Heart left ventricle (tissue), 16 donors: Measurements from ENCODE around the gene PLXNA1. TPM values are rescaled to one million over a fixed set of nuclear protein-coding genes. Genes with fewer than 3 reads are reported as not detected.

Experiments used
- ATAC-seq, 4 donors: fragments of 200-7000 bp; cut with Tn5 transposase; one replicate each; pipeline ENCODE4 v1.9.1; 2020 to 2022; ENCODE audit warnings: moderate library complexity in 4 of 4, mild to moderate bottlenecking in 3 of 4, moderate number of reproducible peaks in 1 of 4
- DNase-seq, 5 donors: peaks; one replicate each; pipeline ENCODE4 v3.0.0-alpha.2; 2020
- H3K27ac ChIP-seq, 12 donors: fragments of 200-600 bp; sonication (generic) in 4 of 12; one replicate each; pipeline versions ENCODE4 v1.5.0 to v1.8.0; 2016 to 2022; ENCODE audit warnings: mild to moderate bottlenecking in 2 of 12
- H3K27me3 ChIP-seq, 9 donors: fragments of 200-600 bp; sonication (generic) in 2 of 9; one replicate each; pipeline versions ENCODE4 v1.5.1 to v1.8.0; 2016 to 2022; ENCODE audit warnings: mild to moderate bottlenecking in 3 of 9
- H3K36me3 ChIP-seq, 9 donors: fragments of 200-600 bp; sonication (generic) in 2 of 9; one replicate each; pipeline versions ENCODE4 v1.5.0 to v1.8.0; 2018 to 2022; ENCODE audit warnings: mild to moderate bottlenecking in 2 of 9
- H3K4me1 ChIP-seq, 12 donors: fragments of 200-600 bp; sonication (generic) in 4 of 12; one replicate each; pipeline versions ENCODE4 v1.5.0 to v1.8.0; 2016 to 2022; ENCODE audit warnings: mild to moderate bottlenecking in 3 of 12
- H3K4me3 ChIP-seq, 12 donors: fragments of 200-600 bp; sonication (generic) in 4 of 12; one replicate each; pipeline versions ENCODE4 v1.5.0 to v1.8.0; 2017 to 2022; ENCODE audit warnings: mild to moderate bottlenecking in 9 of 12, moderate library complexity in 4 of 12
- H3K9me3 ChIP-seq, 12 donors: fragments of 200-600 bp; sonication (generic) in 4 of 12; one replicate each; pipeline versions ENCODE4 v1.5.0 to v1.8.0; 2016 to 2022; ENCODE audit warnings: mild to moderate bottlenecking in 1 of 12
- CTCF ChIP-seq, 12 donors: fragments of 200-600 bp; sonication (generic) in 4 of 12; IDR thresholded peaks; one replicate each; pipeline versions ENCODE4 v1.5.0 to v1.8.0; 2018 to 2022; ENCODE audit warnings: antibody characterized with exemption in 12 of 12, mild to moderate bottlenecking in 5 of 12
- POLR2A ChIP-seq, 2 donors: fragments of 450-650 bp; IDR thresholded peaks; one replicate each; pipeline ENCODE4 v1.6.1; 2017; ENCODE audit warnings: antibody characterized with exemption in 2 of 2, mild to moderate bottlenecking in 2 of 2, moderate library complexity in 2 of 2
- WGBS, 4 donors: extraction: QIAGEN DNeasy Blood & Tissue Kit in 2 of 4; methylation state at CpG; one replicate each; pipeline versions ENCODE4 v1.1.5 to v1.1.7; 2013 to 2018; 5-methylcytosine and 5-hydroxymethylcytosine counted together
- intact Hi-C, 10 donors: fragments of 100-400 bp; cut with DNase I; formaldehyde crosslinking; loops; one replicate each; pipeline versions ENCODE4 v1.11.1 to v1.14.2; 2022
- polyA plus RNA-seq, 2 donors: library from polyadenylated mRNA; stranded (reverse); fragments of 200-250 nt; gene quantifications; one replicate each; pipeline ENCODE4 v1.2.3, GENCODE V29; 2013
- total RNA-seq, 9 donors: library from RNA; depleted of rRNA in 2 of 9; stranded (reverse); fragments of >200 nt in 2 of 9; fragmentation: NEBNext Ultra II Directional in 3 of 9; extraction: Animal tissue kit (Norgen Biotek cat#: 25700) in 3 of 9; gene quantifications; one replicate each; pipeline versions ENCODE4 v1.1.0 to v1.2.4, GENCODE V29; 2016 to 2023
- donor health status: ischemic (EF 13 %, LVEDD 7.1; RV severe dilation, severe dysfunction).
- donor health status: healthy with polysubstance abuse.
- donor health status: DM: no; HTN: yes; CAD: no.
- donor health status: DM: no; HTN: no; CAD: no.
- donor health status: ischemic (EF 25% LVEDD 6.9; RV normal size, moderate dysfunction).
- donor health status: ischemic (EF 25% LVEDD 5.7; RV mildly dilated, moderate dysfunction).
- donor health status: healthy.
- donor health status: DM: yes; HTN: yes; CAD: no.
- donor health status: ischemic (EF 35%, LVEDD 5.7; RV mildly dilated, moderate dysfunction).
- donor health status: nonischemic (EF 11% LVEDD 7.7; RV severe dilation, severe dysfunction).
- donor health status: DM: yes; HTN: yes; CAD: no.
- donor health status: PGD.
- donor health status: ischemic (EF 29% LVEDD 5.4; RV normal size, mild dysfunction).
- donor health status: nonischemic (EF 23%, LVEDD 6.1; RV moderate dilation, normal function).

The PLXNA1 gene
- total and polyA plus RNA-seq, 11 donors: 14.6 to 38.8 (median 29.6) TPM

DNA sequence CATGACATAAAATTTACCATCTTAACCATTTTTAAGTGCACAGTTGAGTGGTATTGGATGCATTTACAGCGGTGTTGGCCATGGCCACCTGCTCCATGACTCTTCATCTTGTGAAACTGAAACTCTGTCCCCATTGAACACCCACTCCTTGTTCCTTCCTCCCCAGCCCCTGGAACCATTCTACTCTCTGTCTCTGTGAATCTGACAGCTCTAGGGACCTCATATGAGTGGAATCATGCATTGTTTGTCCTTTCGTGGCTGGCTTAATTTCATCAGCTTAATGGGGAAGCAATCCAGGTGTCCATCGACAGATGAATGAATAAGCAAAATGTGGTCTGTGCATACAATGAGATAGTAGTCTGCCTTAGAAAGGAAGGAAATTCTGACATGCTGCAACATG, 42.5 kb downstream of the PLXNA1 start:
- peaks cover 0 to 3% (median 0%) of the 10 kb centered on the region in 12 donors for H3K4me1 ChIP-seq
- H3K27me3 ChIP-seq: no peaks in the 10 kb centered on the region
- TF ChIP-seq POLR2A (IDR thresholded peaks at IDR 0.05): no peak
- TF ChIP-seq CTCF (IDR thresholded peaks at IDR 0.05): no peak
- no peak for ATAC-seq
- intact Hi-C loops: no loop called here
- no peaks in the 10 kb centered on the region for H3K9me3 ChIP-seq
- DNase-seq: no peak
- WGBS, 4 donors: 49 to 70% (median 57%) methylated on average over 3 of the region's 3 CpGs
- H3K27ac ChIP-seq: no peak overlapping the region
- H3K36me3 ChIP-seq: peaks cover 0 to 77% (median 55%) of the 10 kb centered on the region in 9 donors
- H3K4me3 ChIP-seq: no peak overlapping the region

- TF ChIP-seq POLR2A (IDR thresholded peaks at IDR 0.05): no peak
- no peak for TF ChIP-seq CTCF (IDR thresholded peaks at IDR 0.05)
Observed at GRCh38 chr3:127026036-127026435, 43.1 kb downstream of the PLXNA1 start.

GRCh38 chr3:127026661-127027060, 43.7 kb downstream of the PLXNA1 start:
- 77 to 85% (median 80%) methylated on average over 5 to 7 of the region's 7 CpGs for WGBS, 4 donors
- Histone ChIP-seq H3K27me3 (no peaks in the 10 kb centered on the region), H3K4me1 (peaks cover 0 to 3% (median 0%) of the 10 kb centered on the region in 12 donors), H3K27ac (no peak overlapping the region), H3K4me3 (no peak overlapping the region), H3K36me3 (peaks cover 0 to 78% (median 47%) of the 10 kb centered on the region in 9 donors), H3K9me3 (no peaks in the 10 kb centered on the region)
- DNase-seq (no peak), ATAC-seq (no peak)
- TF ChIP-seq POLR2A (IDR thresholded peaks at IDR 0.05): no peak
- no peak for TF ChIP-seq CTCF (IDR thresholded peaks at IDR 0.05)
- intact Hi-C loops: no loop called here

More at GRCh38 chr3:127026036-127026435, 43.1 kb downstream of the PLXNA1 start:
- H3K4me1 ChIP-seq: peaks cover 0 to 3% (median 0%) of the 10 kb centered on the region in 12 donors
- peaks cover 0 to 78% (median 53%) of the 10 kb centered on the region in 9 donors for H3K36me3 ChIP-seq
- H3K27ac ChIP-seq: no peak overlapping the region
- WGBS, 4 donors: 69 to 78% (median 77%) methylated on average over 5 of the region's 5 CpGs
- no peak overlapping the region for H3K4me3 ChIP-seq
- DNase-seq: no peak
- no peak for ATAC-seq
- no peaks in the 10 kb centered on the region for H3K27me3 ChIP-seq
- intact Hi-C loops: no loop called here
- no peaks in the 10 kb centered on the region for H3K9me3 ChIP-seq

- Histone ChIP-seq H3K27ac (no peak overlapping the region), H3K36me3 (peaks cover 0 to 76% (median 45%) of the 10 kb centered on the region in 9 donors), H3K4me3 (no peak overlapping the region), H3K4me1 (peaks cover 0 to 3% (median 0%) of the 10 kb centered on the region in 12 donors), H3K27me3 (no peaks in the 10 kb centered on the region), H3K9me3 (no peaks in the 10 kb centered on the region)
- DNase-seq (no peak), ATAC-seq (no peak)
- WGBS, 4 donors: 97 to 100% (median 99%) methylated on average over 19 to 21 of the region's 21 CpGs
- intact Hi-C loops: no loop called here
- no peak for TF ChIP-seq CTCF (IDR thresholded peaks at IDR 0.05)
- no peak for TF ChIP-seq POLR2A (IDR thresholded peaks at IDR 0.05)
Observed at GRCh38 chr3:127027061-127027735, 44.3 kb downstream of the PLXNA1 start.
